Lower leg skin (tissue), 4 donors: ENCODE measurements around the gene LRIG1. TPM values are rescaled to one million over a fixed set of nuclear protein-coding genes. Genes with fewer than 3 reads are reported as not detected.

ENCODE experiments used
- DNase-seq, 2 donors: peaks; one replicate each; pipeline ENCODE4 v3.0.0-alpha.2; 2019; ENCODE audit warnings: low spot score in 2 of 2
- H3K4me3 ChIP-seq: fragments of 200-600 bp; sonication (generic); 2 replicates; pipeline ENCODE4 v1.5.1; 2017; ENCODE audit warnings: mild to moderate bottlenecking, low read depth; ENCODE audit not compliant: poor library complexity, severe bottlenecking
- CTCF ChIP-seq, 3 donors: fragments of 450-650 bp; IDR thresholded peaks; one replicate each; pipeline ENCODE4 v1.5.1; 2016; ENCODE audit warnings: antibody characterized with exemption in 3 of 3, mild to moderate bottlenecking in 3 of 3, moderate library complexity in 2 of 3
- POLR2A ChIP-seq, 2 donors: fragments of 450-650 bp; IDR thresholded peaks; one replicate each; pipeline ENCODE4 v1.6.1; 2016 to 2017; ENCODE audit warnings: antibody characterized with exemption in 2 of 2, mild to moderate bottlenecking in 1 of 2, moderate library complexity in 1 of 2
- WGBS, 2 donors: methylation state at CpG; one replicate each; pipeline ENCODE4 v1.1.5; 2018; 5-methylcytosine and 5-hydroxymethylcytosine counted together
- intact Hi-C: fragments of 100-400 bp; cut with DNase I; formaldehyde crosslinking; loops from one replicate; pipeline ENCODE4 v1.15.0; 2023; ENCODE audit warnings: low total_unique reads
- total RNA-seq, 4 donors: library from RNA; depleted of rRNA; stranded (reverse); fragments of >200 nt; gene quantifications; one replicate each; pipeline ENCODE4 v1.1.0, GENCODE V29; 2016

LRIG1 gene
- total RNA-seq, 4 donors from 2014 or later, result 53.3 to 91.5 (median 69.8) TPM

GRCh38 chr3:66472313-66473134, 28.3 kb downstream of the LRIG1 start:
- H3K4me3 ChIP-seq, result no peak overlapping the region
- intact Hi-C loops, result no loop called here
- no peak for DNase-seq
- 36 to 38% methylated on average over 12 of the region's 12 CpGs for WGBS, 2 donors
- TF ChIP-seq POLR2A (IDR thresholded peaks at IDR 0.05), result no peak
- TF ChIP-seq CTCF (IDR thresholded peaks at IDR 0.05), result no peak

- intact Hi-C loops, result no loop called here
- DNase-seq, result no peak
- TF ChIP-seq POLR2A (IDR thresholded peaks at IDR 0.05) (no peak), CTCF (IDR thresholded peaks at IDR 0.05) (no peak)
- WGBS, 2 donors, result 94 to 96% methylated on average over 10 of the region's 10 CpGs
- no peak overlapping the region for H3K4me3 ChIP-seq
Observed at GRCh38 chr3:66470956-66471686, 29.7 kb downstream of the LRIG1 start.

- no peak overlapping the region for H3K4me3 ChIP-seq
- WGBS, 2 donors, result 81 to 89% methylated on average over 5 of the region's 5 CpGs
- no peak for DNase-seq
- TF ChIP-seq POLR2A (IDR thresholded peaks at IDR 0.05), result no peak
- TF ChIP-seq CTCF (IDR thresholded peaks at IDR 0.05), result no peak
- intact Hi-C loops, result no loop called here
Observed at GRCh38 chr3:66470285-66470684, 30.5 kb downstream of the LRIG1 start.

- intact Hi-C loops, result no loop called here
- TF ChIP-seq CTCF (IDR thresholded peaks at IDR 0.05) (no peak), POLR2A (IDR thresholded peaks at IDR 0.05) (no peak)
- no peak for DNase-seq
- 75 to 78% methylated on average over 4 of the region's 4 CpGs for WGBS, 2 donors
- H3K4me3 ChIP-seq, result no peak overlapping the region
Observed at GRCh38 chr3:66469220-66469640, 31.6 kb downstream of the LRIG1 start.

GRCh38 chr3:66467996-66468735, 32.7 kb downstream of the LRIG1 start:
- no peak for DNase-seq
- TF ChIP-seq POLR2A (IDR thresholded peaks at IDR 0.05), result no peak
- no peak for TF ChIP-seq CTCF (IDR thresholded peaks at IDR 0.05)
- 71 to 75% methylated on average over 10 of the region's 10 CpGs for WGBS, 2 donors
- intact Hi-C loops, result no loop called here
- no peak overlapping the region for H3K4me3 ChIP-seq
